Measurements from ENCODE around the gene PPM1B.
"Not testable (repeated sequence)": the region's sequence is repeated elsewhere in the genome, so short reads cannot be mapped to it uniquely, and the experiment has no call there.

Gene PPM1B

DNA sequence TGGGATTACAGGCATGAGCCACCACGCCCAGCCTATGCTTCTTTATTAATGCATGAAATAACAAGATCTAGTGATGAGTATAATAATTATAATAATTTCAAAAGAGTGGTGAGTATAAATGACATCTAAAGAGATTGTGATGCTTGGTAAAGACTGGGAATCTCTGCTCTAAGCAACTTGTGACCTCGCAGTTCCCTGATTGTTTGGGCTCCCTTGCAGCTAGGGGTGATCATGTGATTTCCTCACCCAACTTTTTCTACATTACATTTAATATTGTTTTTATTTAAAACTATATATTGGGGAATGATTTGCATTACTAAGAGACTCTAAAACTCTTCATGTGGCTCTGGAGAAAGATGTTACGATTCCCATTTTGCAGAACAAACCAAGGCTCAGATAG is 4.1 kb upstream of the PPM1B start:
- no peak for DNase-seq

DNA sequence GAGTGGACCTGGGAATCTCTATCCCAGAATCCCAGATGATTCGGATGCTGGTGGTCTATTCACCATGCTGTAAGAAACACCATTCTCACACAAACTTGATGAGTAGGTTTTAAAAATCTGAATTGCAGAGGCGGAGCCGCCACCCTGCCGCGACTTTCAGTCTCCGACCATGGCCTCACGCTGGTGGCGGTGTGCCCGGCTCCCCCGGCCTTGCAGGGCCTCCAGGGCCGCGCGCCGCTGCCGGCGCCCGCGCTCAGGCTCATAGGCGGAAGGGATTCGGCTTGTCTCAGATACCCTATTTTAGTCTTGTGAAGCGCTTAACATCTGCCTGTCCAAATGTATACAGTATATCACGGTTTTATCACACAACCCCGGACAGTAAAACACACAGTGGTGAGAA is 2.6 kb upstream of the PPM1B start:
- no peak for DNase-seq

DNA sequence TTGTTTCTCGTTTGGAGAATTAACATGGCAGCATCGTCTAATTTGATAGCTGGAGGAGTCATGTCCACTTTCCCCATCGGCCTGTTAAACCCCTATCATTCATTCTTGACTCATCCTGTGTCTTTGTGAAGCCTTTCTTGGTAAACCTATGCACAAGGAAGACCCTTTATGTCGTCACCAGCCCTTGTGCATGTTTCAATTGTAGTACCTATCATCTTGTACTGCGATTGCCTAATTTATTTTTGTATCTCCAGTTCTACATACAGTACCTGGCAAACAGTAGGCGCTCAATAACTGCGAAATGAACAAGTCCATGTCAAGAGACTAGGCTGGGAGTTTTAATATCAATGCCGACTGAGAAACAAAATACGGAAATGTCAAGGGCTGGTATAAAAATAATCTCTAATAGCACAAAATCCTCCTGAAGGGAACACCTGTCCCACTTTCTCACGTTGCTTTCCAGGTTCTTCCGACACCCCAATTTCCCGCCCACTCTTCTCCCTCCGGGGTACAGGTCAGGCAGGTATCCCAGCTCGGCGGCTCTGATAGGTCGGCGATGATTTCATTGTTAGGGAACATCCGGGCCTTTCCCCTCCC is 1.3 kb upstream of the PPM1B start:
- no peak for DNase-seq

DNA sequence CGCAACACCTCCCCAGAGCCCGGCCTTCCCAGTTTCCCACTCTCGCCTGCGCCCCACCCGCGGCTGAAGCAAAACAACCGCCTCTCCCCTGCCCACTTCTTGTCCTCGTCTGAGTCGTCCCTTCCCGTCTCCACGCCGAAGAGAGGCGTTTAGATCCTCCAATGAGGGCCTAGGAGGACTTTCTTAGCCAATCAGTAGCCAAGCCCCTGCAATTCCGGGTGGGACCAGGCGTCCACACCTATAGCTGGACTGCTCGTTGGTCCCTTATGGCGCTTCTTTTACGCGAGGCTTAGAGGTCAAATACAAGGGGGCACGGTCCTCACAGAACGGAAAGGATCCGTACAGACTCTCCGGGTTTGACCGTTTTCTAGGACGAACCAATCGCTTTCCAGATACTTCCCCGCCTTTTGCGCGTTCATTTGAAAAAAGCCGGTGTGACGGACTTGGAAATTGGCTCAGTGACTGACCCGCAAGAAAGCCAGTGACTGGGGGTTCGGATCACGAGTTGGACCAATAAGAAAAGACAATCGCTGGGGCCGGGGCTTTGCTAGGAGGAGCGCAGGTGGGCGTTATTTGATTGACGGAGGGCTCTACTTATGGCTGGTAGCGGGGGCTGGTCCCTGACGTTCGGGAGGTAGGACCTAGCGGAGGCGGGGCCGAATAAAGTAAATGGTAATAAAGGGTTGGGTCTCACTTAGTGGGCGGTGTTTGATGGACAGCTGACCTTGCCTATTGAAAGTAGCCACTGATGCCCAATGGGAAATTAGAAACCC is 581 bp upstream of the PPM1B start:
- peak; percentile 85 for DNase-seq

DNA sequence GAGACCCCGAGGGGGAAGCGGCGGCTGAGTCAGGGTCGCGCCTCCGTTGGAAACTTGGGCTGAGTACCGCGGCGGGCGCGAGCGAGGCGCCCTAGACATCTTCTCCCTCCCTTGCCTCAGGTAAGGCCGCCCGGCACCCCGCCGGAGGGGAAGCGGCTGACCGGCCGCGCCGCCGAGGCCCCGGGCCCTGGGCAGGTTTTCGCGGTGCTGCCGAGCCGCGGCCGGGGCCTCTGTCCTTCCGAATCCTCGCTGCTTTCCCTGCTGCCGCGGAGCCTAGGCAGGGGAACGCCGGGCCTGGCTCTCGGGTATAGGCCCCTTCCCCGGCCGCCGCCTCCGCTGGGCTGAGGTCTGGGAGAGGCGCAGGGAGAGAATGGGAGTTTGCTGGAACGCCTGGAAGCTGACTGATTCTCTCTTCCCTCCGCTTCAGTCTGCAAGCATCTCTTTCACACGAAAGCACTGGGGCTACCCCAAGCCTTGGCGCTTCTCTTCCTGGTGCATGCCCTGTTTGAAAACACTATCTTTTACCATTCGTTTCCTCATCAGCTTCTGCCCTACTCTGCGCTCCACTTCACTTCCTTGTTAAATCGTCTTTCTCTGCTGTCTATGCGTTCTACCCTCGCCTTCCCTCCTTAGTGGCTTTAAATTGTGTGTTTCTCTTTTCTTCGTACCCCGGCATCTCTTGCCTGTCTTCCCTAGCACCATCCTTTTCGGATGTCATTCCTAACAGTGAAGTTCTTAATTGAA is 652 bp downstream of the PPM1B start:
- DNase-seq = peak; percentile 58

DNA sequence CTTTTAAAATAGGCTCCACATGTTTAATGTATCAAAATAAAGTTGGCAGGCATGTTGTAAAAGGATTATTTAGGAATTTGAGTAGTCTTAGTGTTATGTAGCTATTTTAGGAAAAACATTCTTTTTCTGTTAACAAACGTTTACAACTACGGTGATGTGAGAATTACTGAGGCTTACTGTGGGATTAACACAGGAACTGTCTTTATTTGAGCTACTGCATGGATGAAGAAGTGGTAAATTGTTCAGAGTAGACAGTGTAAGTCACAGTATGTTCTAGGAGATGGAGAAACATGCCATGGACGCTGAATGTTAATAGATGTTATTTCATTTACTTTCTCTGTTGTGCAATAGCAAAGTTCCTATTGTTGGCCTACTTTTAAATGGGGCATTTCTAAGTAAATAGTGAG is 1.6 kb downstream of the PPM1B start:
- no peak for DNase-seq

DNA sequence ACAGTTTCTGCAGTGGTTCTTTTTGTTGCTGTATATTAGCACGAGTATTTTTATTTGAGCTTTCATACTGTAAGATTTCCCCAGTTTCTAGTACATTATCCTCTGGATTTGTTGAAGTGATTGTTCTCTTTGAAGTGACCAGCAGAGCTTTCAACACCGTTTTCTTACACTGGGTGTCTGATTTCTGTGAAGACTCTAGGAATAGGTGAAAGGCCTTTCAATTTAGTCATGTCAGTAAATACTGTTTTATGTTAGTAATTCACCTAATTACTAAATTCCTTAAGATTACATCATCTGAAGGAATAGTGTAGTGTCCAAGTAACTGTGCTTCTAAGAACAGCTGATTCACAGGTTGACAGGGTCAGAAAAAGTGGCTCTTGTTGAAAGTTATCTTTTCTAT is 2.3 kb downstream of the PPM1B start:
- DNase-seq = no peak

DNA sequence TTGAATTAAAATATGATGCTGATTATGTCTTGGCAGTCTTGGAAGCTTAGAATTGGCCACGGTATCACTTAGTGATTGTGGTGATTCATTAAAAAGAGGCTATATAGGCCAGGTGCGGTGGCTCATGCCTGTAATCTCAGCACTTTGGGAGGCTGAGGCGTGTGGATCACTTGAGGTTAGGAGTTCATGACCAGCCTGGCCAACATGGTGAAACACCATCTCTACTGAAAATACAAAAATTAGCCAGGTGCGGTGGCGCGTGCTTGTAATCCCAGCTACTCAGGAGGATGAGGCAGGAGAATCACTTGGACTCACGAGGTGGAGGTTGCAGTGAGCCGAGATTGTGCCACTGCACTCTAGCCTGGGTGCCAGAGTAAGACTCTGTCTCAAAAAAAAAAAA is 2.8 kb downstream of the PPM1B start:
- DNase-seq = not testable (repeated sequence)

DNA sequence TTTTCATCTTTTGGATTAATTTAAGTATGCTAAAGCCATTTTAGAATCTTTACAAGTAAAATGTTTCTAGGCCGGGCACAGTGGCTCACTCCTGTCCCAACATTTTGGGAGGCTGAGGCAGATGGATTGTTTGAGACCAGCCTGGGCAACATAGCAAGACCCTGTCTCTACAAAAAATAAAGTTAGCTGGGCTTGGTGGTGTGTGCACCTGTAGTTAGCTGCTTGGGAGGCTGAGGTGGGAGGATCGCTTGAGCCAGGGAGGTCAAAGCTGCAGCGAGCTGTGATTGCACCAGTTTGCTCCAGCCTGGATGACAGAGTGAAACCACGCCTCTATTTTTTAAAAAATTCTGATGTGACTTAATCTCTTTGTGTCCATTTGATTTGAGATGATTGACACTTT is 3.9 kb downstream of the PPM1B start:
- no peak for DNase-seq

DNA sequence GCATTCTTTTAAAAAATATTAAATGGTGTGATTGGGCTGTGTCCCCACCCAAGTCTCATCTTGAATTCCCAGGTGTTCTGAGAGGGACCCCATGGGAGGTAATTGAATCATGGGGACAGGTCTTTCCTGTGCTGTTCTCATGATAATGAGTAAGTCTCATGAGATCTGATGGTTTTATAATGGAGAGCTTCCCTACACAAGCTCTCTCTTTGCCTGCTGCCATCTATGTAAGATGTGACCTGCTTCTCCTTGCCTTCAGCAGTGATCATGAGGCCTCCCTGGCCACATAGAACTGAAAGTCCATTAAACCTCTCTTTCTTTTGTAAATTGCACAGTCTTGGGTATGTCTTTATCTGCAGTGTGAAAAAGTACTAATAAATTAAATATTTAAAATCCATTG is 10.3 kb downstream of the PPM1B start:
- no peak for DNase-seq

DNA sequence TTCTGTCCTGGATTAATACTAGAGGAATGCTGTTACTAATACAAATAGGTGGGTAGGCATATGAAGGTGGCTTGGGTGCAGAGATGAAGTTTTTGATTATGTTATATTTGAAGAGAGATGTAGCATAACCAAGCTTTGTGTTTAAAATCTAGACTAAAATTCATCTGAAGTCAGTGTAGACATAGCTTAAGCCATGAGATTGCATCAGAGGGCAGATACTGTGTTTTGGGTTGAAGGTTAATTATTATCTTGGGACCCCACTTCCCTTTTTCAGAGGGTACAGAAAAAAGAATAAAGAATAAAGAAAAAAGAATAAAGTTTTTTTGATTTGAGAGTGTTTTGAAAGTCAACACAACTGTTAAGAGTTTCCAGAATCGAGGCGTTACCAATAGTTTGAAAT is 13.0 kb downstream of the PPM1B start:
- no peak for DNase-seq

DNA sequence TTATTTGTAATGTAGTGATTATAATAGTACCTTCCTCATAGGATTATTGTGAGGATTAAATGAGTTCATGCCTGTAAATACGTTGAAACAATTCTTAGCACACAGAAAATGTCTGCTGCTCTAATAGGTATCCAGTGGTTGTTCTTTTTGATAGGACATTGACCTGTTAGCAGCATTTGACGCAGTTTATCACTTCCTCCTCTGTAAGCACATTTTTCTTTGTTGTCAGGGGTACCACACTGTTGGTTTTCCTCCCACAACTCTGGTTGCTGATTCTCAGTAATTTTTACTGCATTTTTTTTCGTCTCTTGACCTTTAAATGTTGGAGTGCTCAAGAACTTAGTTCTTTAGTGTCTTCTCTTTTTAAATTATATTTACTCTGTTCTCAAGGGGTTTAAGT is 15.4 kb downstream of the PPM1B start:
- DNase-seq = no peak

DNA sequence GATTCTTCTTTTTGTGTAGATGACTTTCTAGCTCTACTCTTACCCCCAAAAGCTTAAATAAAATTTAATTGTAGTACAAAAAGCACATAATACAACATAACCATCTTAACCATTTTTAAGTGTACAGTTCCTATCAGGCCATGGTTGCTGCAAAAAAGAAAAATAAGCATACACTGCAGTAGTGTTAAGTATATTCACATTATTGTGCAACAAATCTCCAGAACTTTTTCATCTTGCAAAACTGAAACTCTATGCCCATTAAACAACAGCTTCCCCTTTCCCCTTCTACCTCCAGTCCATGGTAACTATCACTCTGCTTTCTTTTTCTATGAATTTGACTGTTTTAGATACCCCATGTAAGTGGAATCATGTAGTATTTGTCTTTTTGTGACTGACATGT is 18.1 kb downstream of the PPM1B start:
- DNase-seq = no peak

DNA sequence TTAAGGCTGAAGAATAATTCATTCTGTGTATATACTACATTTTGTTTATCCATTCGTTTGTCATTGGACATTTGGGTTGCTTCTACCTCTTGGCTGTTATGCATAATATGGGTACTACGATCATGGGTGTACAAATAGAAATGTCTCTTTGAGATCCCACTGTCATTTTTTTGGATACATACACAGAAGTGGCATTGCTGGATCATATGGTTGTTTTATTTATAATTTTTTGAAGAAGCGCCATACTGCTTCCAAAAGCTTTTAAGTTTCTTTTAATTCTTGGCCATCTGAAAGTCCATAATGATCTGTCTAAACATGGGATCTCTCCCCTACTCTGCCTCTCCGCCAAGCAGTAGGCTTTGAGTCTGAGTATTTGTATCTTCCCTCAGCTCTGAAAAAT is 18.6 kb downstream of the PPM1B start:
- no peak for DNase-seq

DNA sequence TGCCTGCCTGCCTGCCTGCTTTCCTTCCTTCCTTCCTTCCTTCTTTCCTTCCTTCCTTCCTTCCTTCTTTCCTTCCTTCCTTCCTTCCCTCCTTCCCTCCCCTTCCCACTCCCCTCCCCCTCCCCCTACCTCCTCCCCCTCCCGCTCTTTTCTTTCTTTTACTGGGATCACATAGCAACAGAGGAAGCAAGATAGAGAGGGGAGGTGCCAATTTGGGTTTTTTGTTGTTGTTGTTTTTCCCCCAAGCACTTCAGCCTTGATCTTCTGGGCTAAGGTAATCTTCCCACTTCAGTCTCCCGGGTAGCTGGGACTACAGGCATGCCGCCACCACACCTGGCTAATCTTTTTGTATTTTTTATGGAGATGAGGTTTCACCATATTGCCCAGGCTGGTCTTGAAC is 20.0 kb downstream of the PPM1B start:
- DNase-seq = no peak

DNA sequence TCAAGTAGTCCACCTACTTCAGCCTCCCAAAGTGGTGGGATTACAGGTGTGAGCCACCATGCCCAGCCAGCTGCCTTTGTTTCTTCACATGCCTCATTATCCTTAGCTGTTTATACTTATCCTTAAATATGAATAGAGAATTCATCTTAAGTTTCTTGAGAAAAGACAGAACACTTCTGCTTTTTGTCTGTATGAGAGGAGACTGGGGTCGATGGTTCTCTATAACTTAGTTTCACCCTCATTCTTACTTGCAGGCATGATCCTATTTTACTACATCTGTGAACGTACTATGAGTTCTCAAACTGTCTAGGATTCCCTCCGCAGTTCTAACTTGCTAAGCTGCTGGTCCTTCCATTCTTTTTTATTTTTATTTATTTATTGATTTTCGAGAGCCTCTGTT is 20.4 kb downstream of the PPM1B start:
- no peak for DNase-seq

DNA sequence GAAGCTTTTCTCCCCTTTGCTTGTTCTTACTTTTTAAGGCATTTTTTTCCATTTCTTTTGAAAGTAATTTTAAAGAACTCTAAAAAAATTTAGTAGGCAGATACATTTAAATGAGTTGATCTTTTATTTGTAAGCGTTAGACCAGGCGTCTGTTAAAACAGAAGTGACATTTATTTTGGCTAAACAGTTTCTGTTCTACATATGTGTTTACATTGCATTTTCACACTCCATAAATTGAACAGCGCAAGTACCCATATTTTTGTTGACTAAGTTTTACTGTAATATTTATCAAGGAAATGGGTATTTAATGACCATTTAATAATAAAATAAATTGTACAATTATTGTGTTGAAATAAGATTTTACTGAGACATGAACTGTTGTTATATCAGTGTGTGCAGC is 21.9 kb downstream of the PPM1B start:
- DNase-seq = no peak

DNA sequence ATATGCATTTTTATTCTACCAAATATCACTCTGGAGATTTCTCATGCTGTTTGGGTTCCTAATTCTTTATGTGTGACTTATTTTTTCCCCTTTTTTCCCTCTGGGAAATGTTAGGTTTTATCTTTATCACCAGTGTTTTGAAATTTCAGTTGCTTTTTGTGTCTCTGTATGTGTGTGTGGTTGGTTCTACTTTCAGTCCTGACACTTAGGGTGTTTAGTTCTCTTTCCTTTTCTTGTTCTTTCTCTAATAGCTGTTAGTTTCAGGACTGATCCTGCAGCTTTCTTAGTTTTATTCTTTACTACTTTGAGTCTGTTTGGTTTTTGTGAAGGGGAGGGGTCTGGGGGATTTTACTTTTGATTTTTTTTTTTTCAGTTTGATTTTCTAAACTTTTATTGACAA is 23.1 kb downstream of the PPM1B start:
- DNase-seq = no peak

DNA sequence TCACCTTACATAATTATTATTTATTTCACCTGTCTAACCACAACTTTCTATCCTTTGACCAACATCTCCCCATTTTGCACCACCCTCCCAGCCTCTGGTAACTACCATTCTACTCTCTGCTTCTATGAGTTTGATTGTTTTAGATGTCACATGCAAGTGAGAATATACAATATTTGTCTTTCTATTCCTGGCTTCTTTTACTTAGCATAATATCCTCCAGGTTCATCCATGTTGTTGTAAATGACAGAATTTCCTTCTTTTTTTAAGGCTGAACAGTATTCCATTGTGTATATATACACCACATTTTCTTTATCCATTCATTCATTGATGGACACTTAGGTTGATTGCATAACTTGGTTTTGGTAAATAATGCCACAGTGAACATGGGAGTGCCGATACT is 24.0 kb downstream of the PPM1B start:
- DNase-seq = no peak

DNA sequence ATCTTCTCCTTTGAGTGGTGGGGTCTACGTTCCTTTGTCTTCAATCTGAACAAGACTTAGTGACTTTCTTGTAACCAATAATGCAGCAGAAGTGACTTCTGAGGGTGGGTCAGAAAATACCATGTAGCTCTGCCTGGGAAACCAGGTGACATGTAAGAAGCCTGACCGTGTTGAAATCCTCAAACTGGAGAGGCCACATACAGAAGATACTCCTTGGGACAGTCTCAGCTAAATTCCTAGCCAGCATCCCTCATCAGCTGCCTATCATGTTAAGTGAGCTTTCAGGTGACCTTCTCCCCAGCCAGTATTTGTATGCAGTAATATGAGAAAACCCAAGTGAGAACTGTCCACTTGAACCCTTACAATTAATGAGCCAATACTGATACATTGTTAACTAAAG is 27.0 kb downstream of the PPM1B start:
- no peak for DNase-seq

DNA sequence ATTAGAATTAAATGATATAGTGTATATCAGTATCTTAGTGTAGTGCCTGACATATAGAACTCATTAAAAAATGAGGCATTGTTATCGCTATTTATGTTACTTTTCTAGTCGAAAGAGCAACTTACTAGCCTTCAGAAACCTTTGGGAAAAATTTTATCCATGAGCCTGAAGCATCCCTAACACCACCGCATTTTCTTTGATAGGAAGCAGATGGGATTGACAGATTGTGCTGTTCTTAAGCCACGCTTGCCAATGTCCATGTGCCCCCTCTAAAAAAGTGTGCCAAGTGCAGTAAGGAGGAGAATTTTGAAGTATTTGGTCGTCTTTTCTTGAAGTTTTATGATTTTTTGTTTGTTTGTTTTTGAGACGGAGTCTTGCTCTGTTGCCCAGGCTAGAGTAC is 29.1 kb downstream of the PPM1B start:
- DNase-seq = no peak

DNA sequence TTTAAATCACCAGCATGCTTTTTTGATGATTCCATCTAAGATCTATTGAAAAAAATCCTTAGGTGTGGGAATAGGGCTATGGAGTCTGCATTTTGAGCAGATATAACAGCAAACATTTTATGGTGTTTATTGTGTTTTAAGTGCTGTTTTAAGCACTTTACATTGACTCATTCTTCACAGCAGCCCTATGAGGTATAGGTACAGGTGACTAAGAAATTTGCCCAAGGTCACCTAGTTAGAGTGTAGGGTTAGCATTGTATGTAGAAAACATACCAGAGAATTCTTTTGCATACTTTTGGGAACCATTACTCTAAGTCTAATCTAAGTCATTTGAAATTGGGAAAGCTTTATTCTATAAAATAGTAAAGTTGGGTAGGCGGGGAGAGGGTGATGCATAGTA is 31.3 kb downstream of the PPM1B start:
- no peak for DNase-seq

DNA sequence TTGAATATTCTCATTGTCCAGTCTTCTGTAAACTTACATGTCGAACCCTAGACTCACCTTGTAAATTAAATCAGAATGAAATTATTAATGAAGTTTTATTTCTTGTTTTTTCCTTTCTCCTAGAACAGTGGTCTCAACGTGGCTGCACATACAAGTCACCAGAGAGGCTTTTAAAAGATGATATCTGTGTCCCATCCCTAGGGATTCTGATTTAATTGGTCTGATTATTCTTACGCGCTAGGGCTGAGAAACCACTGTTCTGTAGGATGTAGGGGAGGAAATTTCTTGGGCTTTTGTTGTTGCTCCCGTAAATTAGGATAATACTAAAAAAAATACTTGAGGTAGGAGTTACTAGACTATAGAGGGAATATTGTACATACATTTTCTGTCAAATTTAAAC is 32.1 kb downstream of the PPM1B start:
- DNase-seq = no peak

DNA sequence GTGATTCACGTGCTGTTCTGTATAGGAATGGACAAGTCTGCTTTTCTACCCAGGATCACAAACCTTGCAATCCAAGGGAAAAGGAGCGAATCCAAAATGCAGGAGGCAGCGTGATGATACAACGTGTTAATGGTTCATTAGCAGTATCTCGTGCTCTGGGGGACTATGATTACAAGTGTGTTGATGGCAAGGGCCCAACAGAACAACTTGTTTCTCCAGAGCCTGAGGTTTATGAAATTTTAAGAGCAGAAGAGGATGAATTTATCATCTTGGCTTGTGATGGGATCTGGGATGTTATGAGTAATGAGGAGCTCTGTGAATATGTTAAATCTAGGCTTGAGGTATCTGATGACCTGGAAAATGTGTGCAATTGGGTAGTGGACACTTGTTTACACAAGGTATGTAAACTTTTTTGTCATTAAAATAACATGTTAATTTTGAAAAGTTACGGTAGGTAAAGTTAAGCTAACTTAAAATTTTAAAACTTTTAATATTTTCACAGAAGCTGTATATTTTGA is 33.0 kb downstream of the PPM1B start:
- no peak for DNase-seq

Measured in CD4-positive, alpha-beta T cell treated with Interleukin-6 for 4 hours (primary cell).